DLD1 (cell line): ENCODE results near the gene SRCAP.
"Not testable (repeated sequence)": the region's sequence is repeated elsewhere in the genome, so short reads cannot be mapped to it uniquely, and the experiment has no call there.

Experiments
- in situ Hi-C: cut with HindIII; loops from 2 replicates; pipeline ENCODE4 v1.10.0; 2017; ENCODE audit warnings: low sequenced_read_pairs

Gene SRCAP

DNA sequence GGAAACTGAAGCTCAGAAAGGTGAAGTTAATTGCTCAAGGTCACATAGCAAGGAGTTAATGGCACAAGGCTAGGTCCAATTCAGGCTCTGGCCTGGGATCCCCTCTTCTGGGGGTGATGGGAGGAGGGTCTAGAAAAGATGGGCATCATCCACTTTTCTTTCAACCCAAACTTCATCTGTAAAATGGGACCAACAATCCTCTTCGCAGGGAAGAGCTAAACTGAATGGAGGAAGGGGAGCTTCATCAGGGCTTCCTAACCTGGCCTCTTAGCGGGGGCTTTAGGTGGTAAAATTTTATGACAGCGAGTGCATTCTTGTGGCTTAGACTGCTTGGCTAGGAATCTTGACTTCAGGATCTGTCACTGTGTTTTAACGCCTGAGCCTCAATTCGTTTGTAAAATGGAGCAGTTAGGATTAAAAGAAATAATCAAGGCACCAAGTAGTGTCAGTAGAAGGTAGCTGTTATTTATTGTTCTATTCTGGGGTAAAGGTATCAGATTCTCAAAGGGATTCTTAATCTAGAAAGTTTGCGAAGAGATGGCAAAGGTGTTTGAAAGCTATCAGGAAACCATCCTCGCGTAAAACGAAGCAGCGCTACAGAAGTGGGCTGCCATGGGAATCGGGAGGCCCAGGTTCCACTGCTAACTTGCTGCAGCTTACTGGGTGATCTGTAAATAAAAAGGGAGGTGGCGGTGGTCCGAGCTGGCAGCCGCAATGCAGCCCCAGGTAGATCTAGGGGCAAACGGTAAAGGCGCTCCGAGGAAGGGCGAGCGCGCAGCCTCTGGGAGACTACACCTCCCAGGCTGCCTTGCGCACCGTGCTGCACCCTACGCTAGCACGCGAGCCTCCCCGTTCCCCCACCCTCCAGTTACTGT is 1.5 kb upstream of the SRCAP start:
- in situ Hi-C loops: no loop called here

DNA sequence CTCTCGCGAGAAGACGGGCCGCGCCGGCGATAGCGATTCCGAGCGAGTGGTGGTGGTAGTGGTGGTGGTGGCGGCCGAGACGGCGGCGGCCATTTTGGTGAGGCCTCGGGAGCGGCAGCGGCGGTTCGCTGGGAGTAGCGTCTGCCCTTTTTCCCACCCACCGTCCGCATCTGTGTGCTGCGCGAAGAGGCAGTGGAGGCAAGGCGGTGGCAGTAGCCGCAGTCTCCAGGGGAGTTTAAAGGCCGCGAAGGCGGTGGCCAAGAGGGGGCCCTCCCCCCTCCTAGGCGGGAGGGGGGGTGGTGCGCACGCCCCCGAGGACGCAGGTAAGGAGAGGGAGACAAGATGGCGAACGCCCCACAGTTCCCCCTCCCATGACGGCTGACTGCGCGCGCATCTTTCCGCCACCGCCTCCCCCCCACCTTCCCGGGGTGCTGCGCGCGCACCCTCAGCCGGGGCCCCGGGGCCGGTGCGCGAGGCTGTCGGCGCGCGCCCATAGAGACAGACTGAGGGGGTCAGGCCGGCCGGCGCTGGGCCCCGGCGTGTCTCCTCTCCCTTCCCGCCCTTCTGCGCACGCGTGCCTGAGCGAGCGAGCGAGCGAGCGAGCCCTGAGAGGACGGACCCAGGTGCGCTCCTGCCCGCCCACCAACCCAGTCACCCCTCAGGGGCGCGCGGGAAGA is 694 bp upstream of the SRCAP start:
- in situ Hi-C loops: no loop called here

DNA sequence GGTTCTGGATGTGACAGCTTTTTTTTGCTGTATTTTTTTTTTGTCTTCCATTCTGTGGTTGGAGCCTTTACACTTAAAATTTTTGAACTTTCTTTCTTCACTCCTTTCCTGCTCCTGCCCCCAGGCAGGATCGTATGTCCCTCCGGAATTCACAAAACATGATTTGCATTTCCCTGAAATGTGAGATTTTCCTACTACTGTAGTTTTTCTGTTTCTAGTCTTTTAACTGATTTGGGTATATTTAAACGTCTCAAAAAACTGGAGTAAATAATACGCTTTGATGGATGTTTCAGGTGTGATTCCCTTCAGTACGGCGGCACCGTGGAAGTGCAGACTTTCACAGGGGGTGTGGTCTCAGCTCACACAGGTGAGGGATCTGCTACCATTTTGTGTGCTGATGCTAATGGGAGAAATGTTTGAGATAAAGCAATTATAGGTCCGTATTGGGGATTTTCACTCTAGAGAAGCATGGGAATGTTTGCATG is 686 bp downstream of the SRCAP start:
- in situ Hi-C loops: no loop called here

DNA sequence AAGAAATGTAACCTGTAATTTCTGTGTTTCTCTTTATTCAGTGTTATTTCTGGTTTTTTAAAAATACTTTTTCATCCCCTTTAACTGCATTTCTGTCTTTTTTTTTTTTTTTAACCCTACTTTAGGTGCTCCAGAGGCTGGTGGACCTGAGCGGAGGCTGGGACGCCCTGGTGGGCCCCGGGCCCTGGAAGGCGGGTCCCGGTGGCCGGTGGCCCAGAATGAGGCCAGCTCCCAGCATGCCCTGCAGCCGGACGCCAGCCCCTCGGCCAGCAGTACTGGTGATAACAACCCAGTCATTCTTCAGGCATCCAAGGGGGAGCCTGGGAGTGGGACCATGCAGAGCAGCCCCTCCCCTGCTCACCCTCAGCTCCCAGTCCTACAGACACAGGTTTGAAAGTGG is 1.5 kb downstream of the SRCAP start:
- in situ Hi-C loops: no loop called here

DNA sequence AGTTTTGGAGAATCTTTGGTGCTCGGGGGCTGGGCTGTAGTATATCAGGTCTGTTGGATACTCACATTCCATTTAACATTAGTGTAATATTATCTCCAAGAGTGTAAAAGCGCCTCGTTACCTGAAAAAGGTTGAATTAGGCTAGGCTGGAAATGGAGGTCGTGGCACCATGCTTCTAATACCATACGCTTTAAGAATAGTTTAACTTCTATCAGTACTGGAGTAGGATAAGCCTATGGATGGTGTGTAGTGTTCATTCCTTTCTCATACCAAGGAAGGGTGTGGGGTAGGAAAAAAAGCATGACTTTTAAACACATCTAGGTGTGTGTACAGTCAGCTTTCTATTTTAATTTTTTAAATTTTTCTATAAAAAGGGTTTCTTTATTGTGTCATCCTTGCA is 2.0 kb downstream of the SRCAP start:
- in situ Hi-C loops: no loop called here

DNA sequence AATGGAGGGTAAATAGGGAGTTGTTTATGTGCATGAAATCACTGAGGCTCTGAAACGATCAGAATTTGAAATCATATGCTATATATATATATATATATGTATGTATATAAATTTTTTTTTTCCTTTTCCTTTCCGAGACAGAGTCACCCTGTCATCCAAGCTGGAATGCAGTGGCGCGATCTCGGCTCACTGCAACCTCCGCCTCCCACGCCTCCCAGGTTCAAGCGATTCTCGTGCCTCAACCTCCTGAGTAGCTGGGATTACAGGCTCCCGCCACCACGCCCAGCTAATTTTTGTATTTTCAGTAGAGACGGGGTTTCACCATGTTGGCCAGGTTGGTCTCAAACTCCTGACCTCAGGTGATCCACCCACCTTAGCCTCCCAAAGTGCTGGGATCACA is 4.1 kb downstream of the SRCAP start:
- in situ Hi-C loops: not testable (repeated sequence)

DNA sequence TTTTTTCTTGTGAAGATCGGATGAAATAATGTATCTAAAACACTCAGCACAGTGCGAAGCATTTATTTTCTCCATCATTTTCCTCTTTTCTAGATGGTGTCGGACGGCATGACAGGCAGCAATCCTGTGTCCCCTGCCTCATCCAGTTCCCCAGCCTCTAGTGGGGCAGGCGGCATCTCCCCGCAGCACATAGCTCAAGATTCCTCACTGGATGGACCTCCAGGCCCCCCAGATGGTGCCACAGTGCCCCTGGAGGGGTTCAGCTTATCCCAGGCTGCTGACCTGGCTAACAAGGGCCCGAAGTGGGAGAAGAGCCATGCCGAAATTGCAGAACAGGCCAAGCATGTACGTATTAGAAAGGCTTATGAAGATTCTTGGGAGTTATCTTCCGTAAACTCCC is 5.0 kb downstream of the SRCAP start:
- in situ Hi-C loops: no loop called here

DNA sequence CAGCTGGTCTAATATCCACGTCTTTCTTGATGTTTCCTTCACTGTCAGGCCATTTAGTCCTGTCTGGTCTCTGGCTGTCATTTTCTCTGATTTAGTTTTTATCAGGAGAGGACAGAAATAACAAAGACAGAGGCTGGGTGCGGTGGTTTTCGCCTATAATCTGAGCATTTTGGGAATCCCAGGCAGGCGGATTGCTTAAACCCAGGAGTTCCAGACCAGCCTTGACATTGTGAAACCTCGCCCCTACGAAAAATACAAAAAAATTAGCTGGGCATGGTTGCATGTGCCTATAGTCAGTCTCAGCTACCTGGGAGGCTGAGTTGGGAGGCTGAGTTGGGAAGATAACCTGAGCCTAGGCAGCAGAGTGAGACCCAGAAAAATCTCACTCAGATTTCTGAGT is 7.1 kb downstream of the SRCAP start:
- in situ Hi-C loops: no loop called here

DNA sequence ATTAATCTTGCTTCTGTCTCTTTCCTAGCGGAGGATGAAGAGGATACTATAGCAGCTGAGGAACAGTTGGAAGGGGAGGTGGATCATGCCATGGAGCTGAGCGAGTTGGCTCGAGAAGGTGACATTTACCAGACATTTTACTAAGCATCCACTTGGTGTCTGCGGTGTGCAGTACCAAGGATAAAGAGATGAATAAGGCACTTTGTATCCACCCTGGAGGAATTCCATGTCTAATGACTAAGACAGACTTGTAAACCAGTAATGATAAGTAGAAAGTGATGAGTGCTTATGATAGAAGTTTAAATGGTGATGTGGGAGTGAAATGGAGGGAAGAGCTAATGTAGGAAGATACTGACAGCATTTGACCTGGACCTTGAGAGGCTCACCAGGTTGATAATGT is 12.0 kb downstream of the SRCAP start:
- in situ Hi-C loops: no loop called here

DNA sequence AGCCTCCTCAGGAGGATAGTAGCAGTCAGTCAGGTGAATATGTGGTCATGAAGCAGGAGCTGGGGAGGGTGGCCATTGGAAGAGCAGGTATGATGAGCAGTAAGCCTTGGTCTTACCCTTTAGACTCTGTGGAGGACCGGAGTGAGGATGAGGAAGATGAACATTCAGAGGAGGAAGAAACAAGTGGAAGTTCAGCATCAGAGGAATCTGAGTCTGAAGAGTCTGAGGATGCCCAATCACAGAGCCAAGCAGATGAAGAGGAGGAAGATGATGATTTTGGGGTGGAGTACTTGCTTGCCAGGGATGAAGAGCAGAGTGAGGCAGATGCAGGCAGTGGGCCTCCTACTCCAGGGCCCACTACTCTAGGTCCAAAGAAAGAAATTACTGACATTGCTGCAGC is 12.7 kb downstream of the SRCAP start:
- in situ Hi-C loops: no loop called here

DNA sequence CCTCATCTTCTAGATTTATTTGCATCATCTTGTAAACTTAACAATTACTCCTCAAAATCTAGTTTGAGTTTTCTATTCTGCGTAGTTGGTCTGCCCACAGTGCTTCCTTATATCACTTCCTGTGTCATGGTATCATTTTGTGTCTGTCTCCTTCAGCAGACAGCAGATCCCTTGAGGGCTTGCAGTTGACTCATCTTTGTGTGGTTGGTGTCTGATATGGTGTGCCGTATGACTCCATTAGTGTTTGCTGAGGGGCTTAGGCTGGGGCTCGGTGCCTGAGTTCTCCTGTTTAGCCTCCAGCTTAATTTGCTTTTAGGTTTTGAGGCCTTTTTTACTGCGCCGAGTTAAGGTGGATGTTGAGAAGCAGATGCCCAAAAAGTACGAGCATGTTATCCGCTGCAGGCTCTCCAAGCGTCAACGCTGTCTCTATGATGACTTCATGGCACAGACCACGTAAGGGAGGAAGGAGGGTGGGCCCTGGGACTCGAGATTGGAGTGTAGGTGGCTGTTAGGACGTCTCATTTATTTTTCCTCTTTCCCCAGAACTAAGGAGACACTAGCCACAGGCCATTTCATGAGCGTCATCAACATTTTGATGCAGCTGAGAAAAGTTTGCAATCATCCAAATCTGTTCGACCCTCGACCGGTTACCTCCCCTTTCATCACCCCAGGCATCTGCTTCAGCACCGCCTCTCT is 16.9 kb downstream of the SRCAP start:
- in situ Hi-C loops: no loop called here

DNA sequence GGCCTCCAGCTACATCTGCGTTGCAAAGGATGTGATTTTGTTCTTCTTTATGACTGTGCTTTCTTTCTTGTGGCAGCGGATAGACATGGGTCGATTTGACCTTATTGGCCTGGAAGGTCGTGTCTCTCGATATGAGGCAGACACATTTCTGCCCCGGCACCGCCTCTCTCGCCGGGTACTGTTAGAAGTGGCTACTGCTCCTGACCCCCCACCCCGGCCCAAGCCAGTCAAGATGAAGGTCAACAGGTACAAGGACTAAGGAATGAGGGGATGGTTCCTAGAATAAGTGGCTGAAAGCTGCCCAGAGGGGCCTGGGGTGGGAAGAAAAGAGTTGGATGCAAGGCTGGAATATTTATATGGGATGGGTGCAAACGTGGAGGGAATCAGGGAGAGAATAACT is 21.1 kb downstream of the SRCAP start:
- in situ Hi-C loops: no loop called here

DNA sequence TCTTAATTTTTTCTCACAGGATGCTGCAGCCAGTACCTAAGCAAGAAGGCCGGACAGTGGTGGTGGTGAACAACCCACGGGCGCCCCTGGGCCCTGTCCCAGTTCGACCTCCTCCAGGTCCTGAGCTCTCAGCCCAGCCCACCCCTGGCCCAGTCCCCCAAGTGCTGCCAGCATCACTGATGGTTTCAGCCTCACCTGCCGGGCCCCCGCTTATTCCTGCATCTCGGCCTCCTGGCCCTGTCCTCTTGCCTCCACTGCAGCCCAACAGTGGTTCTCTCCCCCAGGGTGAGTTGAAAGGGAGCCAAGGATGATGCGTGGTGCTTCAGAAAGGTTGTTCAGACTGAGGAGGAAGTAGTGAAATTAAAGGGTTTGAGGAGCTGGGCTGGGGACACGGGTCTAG is 21.7 kb downstream of the SRCAP start:
- in situ Hi-C loops: no loop called here

DNA sequence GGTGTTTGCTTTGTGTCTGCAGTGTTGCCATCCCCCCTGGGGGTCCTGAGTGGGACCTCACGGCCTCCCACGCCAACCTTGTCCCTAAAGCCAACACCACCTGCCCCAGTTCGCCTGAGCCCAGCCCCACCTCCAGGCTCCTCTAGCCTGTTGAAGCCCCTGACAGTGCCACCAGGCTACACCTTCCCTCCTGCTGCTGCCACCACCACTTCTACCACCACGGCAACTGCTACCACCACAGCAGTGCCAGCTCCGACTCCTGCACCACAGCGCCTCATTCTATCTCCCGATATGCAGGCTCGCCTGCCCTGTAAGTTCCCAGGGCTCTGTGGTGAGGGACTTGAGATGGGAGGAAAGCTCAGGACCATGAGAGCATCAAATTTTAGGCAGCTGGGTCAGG is 22.2 kb downstream of the SRCAP start:
- in situ Hi-C loops: no loop called here

DNA sequence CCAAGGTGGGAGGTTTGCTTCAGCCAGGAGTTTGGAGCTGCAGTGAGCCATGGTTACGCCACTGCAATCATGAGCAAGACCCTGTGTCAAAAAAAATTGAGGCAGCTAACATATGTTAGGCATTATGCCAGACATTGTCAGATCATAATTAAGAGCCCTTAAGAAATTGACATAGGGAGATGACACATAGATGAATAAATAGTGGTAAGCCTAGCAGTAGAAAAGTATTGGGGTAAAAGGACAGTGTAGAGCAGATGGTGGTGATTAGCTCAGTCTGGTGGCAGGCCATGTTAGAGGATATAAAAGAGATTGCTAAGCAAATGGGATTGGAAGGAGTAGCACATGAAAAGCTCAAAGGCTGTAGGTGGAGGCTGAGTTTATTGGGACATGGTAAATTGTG is 22.6 kb downstream of the SRCAP start:
- in situ Hi-C loops: no loop called here

DNA sequence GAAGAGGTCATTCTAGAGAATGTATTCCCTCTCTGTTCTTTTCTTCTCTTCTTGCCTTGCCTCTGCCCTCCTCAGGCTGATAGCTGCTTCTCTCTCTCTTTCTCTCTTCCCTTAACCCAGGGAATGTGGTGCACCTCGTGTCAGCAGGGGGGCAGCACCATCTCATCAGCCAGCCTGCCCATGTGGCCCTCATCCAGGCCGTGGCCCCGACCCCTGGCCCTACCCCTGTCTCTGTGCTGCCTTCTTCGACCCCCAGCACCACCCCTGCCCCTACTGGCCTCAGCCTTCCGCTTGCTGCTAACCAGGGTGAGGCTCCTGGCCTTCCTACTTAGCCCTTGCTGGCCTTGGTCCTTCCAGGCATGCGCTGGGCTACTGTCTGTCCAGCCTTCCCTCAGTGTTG is 23.5 kb downstream of the SRCAP start:
- in situ Hi-C loops: no loop called here

DNA sequence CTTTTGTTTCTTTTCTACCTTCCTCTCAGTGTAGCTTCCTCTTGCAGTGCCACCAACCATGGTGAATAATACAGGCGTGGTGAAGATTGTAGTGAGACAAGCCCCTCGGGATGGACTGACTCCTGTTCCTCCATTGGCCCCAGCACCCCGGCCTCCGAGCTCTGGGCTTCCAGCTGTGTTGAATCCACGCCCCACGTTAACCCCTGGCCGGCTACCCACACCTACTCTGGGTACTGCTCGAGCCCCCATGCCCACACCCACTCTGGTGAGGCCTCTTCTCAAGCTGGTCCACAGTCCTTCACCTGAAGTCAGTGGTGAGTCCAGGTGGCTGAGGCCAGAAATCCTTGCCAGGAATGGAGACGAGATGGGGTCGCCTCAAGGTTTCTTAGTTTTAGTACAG is 23.9 kb downstream of the SRCAP start:
- in situ Hi-C loops: no loop called here

DNA sequence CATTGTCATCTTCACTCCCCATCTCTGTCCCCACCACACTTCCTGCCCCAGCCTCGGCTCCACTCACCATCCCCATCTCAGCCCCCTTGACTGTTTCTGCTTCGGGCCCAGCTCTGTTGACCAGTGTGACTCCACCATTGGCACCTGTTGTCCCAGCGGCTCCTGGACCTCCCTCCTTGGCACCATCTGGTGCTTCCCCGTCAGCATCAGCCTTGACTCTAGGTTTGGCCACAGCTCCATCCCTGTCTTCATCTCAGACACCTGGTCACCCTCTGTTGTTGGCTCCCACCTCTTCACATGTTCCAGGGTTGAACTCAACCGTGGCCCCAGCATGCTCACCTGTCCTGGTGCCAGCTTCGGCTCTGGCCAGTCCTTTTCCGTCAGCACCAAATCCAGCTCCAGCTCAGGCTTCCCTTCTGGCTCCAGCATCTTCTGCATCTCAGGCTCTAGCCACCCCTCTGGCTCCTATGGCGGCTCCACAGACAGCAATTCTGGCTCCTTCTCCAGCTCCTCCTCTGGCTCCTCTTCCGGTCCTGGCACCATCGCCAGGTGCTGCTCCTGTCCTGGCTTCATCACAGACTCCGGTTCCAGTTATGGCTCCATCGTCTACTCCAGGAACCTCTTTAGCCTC is 24.9 kb downstream of the SRCAP start:
- in situ Hi-C loops: no loop called here

DNA sequence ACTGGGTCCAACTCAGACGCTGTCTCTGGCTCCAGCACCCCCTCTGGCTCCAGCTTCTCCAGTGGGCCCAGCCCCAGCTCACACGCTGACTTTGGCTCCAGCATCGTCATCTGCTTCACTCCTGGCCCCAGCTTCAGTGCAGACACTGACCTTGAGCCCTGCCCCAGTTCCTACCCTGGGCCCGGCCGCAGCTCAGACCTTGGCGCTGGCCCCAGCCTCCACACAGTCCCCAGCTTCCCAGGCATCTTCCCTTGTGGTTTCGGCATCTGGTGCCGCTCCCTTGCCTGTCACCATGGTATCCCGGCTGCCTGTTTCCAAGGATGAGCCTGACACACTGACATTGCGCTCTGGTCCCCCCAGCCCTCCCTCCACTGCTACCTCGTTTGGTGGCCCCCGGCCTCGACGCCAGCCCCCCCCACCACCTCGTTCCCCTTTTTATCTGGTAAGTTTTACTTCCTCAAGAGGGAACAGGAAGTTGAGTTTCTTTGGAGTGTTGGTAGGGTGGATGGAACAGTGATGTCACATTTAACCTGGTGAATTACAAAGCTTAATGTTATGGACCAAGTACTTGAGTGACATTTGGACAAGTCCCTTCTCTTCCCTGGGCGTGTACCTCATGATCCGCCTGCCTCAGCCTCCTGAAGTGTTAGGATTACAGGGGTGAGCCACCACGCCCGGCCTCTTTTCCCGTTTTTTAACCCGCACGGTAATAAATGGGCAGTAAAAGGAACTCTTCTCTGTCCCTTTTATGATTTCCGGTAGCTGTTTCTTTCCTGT is 25.9 kb downstream of the SRCAP start:
- in situ Hi-C loops: no loop called here

DNA sequence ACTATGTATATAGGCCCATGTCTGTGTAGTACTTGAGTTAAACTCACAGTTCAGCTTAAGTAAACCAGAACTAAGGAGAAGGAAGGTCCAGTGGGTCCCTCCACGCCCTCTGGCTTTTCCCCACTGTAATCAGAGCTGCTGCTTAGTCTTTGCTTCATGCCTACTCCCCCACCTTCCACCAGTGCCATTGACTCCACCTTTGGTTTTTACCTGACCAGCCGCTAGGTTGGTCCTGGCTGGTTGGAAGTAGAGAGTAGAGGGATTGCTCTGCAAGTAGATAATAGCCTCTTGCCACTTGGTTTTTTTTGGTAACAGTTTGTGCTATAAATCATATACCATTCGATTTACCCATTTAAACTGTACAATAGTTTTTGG is 26.4 kb downstream of the SRCAP start:
- in situ Hi-C loops: no loop called here

DNA sequence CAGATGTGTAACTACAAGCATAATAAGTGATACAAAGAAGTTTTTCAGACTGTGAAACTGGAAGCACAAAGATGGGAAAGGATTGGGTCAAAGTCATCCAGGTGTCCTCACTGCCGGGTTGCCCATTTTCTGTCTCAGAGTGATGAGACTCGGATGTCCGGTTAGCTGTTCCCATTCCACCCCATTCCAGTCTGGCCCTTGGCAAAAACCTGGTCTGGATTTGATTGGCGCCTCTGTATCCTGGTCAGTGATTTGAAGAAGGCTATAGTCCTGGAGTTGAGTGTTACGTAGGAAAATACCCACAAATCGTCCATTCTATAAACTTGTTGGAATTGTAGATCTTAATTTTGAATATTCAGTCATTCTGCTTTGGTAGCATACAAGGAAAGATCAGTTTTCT is 29.4 kb downstream of the SRCAP start:
- in situ Hi-C loops: no loop called here
